Mesenchymal stem cell (in vitro differentiated cells and primary cell): ENCODE measurements around the gene SH3D19.

Source experiments
- DNase-seq: peaks from one replicate; pipeline ENCODE4 v3.0.0-alpha.2; 2013
- H2AFZ ChIP-seq: one replicate; pipeline ENCODE4 v1.6.1; 2013; ENCODE audit warnings: low read depth, mild to moderate bottlenecking, control low read depth, inconsistent platforms, low read length, moderate library complexity
- H2AK5ac ChIP-seq: 2 replicates; pipeline ENCODE4 v1.6.1; 2013; ENCODE audit warnings: low read length, moderate library complexity, mild to moderate bottlenecking, inconsistent platforms; ENCODE audit not compliant: severe bottlenecking
- H2BK120ac ChIP-seq: one replicate; pipeline ENCODE4 v1.6.1; 2013; ENCODE audit warnings: low read depth, mild to moderate bottlenecking, inconsistent platforms, low read length, moderate library complexity
- H2BK12ac ChIP-seq, 2 experiments: one replicate each; pipeline ENCODE4 v1.6.1; 2013; ENCODE audit warnings: inconsistent platforms in 2 of 2, low read length in 2 of 2, mild to moderate bottlenecking in 2 of 2, moderate library complexity in 2 of 2, control low read depth in 1 of 2
- H2BK15ac ChIP-seq: one replicate; pipeline ENCODE4 v1.6.1; 2013; ENCODE audit warnings: mild to moderate bottlenecking, low read depth, inconsistent platforms; ENCODE audit not compliant: poor library complexity, severe bottlenecking
- H2BK5ac ChIP-seq: 2 replicates; pipeline ENCODE4 v1.6.1; 2013; ENCODE audit warnings: low read depth, mild to moderate bottlenecking, low read length, control low read depth, inconsistent platforms; ENCODE audit not compliant: poor library complexity, severe bottlenecking
- H3K14ac ChIP-seq, 2 experiments: one replicate each; pipeline ENCODE4 v1.6.1; 2013; ENCODE audit warnings: inconsistent platforms in 2 of 2, low read length in 2 of 2, control low read depth in 1 of 2, mild to moderate bottlenecking in 1 of 2, moderate library complexity in 1 of 2
- H3K18ac ChIP-seq, 2 experiments: one replicate each; pipeline ENCODE4 v1.6.1; 2013; ENCODE audit warnings: inconsistent platforms in 2 of 2, low read length in 2 of 2, control low read depth in 1 of 2, low read depth in 1 of 2, mild to moderate bottlenecking in 1 of 2
- H3K23ac ChIP-seq, 2 experiments: one replicate each; pipeline ENCODE4 v1.6.1; 2013; ENCODE audit warnings: inconsistent platforms in 2 of 2, low read length in 2 of 2, mild to moderate bottlenecking in 2 of 2, moderate library complexity in 2 of 2, control low read depth in 1 of 2
- H3K27ac ChIP-seq: 2 replicates; pipeline ENCODE4 v1.5.1; 2013; ENCODE audit warnings: mild to moderate bottlenecking, moderate library complexity, low read length, control low read depth, inconsistent platforms; ENCODE audit not compliant: poor library complexity, severe bottlenecking
- H3K27me3 ChIP-seq, 2 experiments: 2 replicates each; pipeline versions ENCODE4 v1.6.1 to v1.7.0; 2013; ENCODE audit warnings: low read length in 2 of 2, mild to moderate bottlenecking in 2 of 2, moderate library complexity in 2 of 2, control low read depth in 1 of 2, inconsistent platforms in 1 of 2; ENCODE audit not compliant: control insufficient read depth in 1 of 2, insufficient read depth in 1 of 2
- H3K36me3 ChIP-seq, 2 experiments: 2 replicates each; pipeline versions ENCODE4 v1.6.1 to v1.7.0; 2013; ENCODE audit warnings: low read length in 2 of 2, control low read depth in 1 of 2, inconsistent platforms in 1 of 2, low read depth in 1 of 2, mild to moderate bottlenecking in 1 of 2; ENCODE audit not compliant: insufficient read depth in 2 of 2, control insufficient read depth in 1 of 2
- H3K4ac ChIP-seq, 2 experiments: one replicate each; pipeline ENCODE4 v1.6.1; 2013; ENCODE audit warnings: inconsistent platforms in 2 of 2, low read length in 2 of 2, mild to moderate bottlenecking in 2 of 2, moderate library complexity in 2 of 2, control low read depth in 1 of 2, low read depth in 1 of 2
- H3K4me1 ChIP-seq: 2 replicates; pipeline ENCODE4 v1.6.1; 2013; ENCODE audit warnings: low read depth, low read length, control low read depth; ENCODE audit not compliant: control insufficient read depth, insufficient read depth
- H3K4me2 ChIP-seq: 2 replicates; pipeline ENCODE4 v1.6.1; 2013; ENCODE audit warnings: low read length, mild to moderate bottlenecking, inconsistent platforms; ENCODE audit not compliant: poor library complexity, severe bottlenecking
- H3K4me3 ChIP-seq, 2 experiments: 2 replicates each; pipeline versions ENCODE4 v1.5.1 to v1.7.0; 2013; ENCODE audit warnings: low read length in 2 of 2, mild to moderate bottlenecking in 2 of 2, control low read depth in 1 of 2, low read depth in 1 of 2; ENCODE audit not compliant: insufficient read depth in 1 of 2
- H3K79me1 ChIP-seq: replicated peaks from 2 replicates; pipeline ENCODE4 v1.6.1; 2013; ENCODE audit warnings: mild to moderate bottlenecking, control low read depth, low read length, inconsistent platforms; ENCODE audit not compliant: poor library complexity, severe bottlenecking
- H3K9ac ChIP-seq: 2 replicates; pipeline ENCODE4 v1.7.0; 2013; ENCODE audit warnings: mild to moderate bottlenecking, low read length, moderate library complexity
- H3K9me3 ChIP-seq: 2 replicates; pipeline ENCODE4 v1.7.0; 2013; ENCODE audit warnings: mild to moderate bottlenecking, low read length; ENCODE audit not compliant: control insufficient read depth
- H4K8ac ChIP-seq: one replicate; pipeline ENCODE4 v1.6.1; 2013; ENCODE audit warnings: inconsistent platforms, mild to moderate bottlenecking, low read length, moderate library complexity
- H4K91ac ChIP-seq: one replicate; pipeline ENCODE4 v1.6.1; 2013; ENCODE audit warnings: mild to moderate bottlenecking, low read length, inconsistent platforms
- WGBS: methylation state at CpG from one replicate; pipeline ENCODE4 v1.1.7; 2013; ENCODE audit warnings: mixed read lengths; 5-methylcytosine and 5-hydroxymethylcytosine counted together

SH3D19 gene

GRCh38 chr4:151094290-151094751 is 231.1 kb downstream of the SH3D19 start:
- H2AFZ ChIP-seq, result no peak overlapping the region
- H2BK120ac ChIP-seq, result no peak overlapping the region
- H2BK5ac ChIP-seq, result no peak overlapping the region
- no peak overlapping the region for H3K14ac ChIP-seq
- peaks cover 1% of the 10 kb centered on the region for H3K4me1 ChIP-seq
- H3K9me3 ChIP-seq, result no peaks in the 10 kb centered on the region
- no peaks in the 10 kb centered on the region for H3K79me1 ChIP-seq
- H4K8ac ChIP-seq, result no peak overlapping the region
- H3K23ac ChIP-seq, result no peak overlapping the region
- no peak overlapping the region for H3K4ac ChIP-seq
- H2BK12ac ChIP-seq, result no peak overlapping the region
- no peak overlapping the region for H2BK15ac ChIP-seq
- no peak overlapping the region for H3K4me3 ChIP-seq
- H3K18ac ChIP-seq, result no peak overlapping the region
- 94% methylated on average over 2 of the region's 2 CpGs for WGBS
- H3K36me3 ChIP-seq, result no peaks in the 10 kb centered on the region
- no peak overlapping the region for H3K4me2 ChIP-seq
- H4K91ac ChIP-seq, result no peak overlapping the region
- H2AK5ac ChIP-seq, result no peak overlapping the region
- H3K27me3 ChIP-seq, result no peaks in the 10 kb centered on the region
- H3K9ac ChIP-seq, result no peak overlapping the region
- no peak overlapping the region for H3K27ac ChIP-seq
- DNase-seq, result no peak

- Histone ChIP-seq H3K9ac (no peak overlapping the region), H3K4me2 (no peak overlapping the region), H2BK15ac (no peak overlapping the region), H3K9me3 (no peaks in the 10 kb centered on the region), H4K8ac (no peak overlapping the region), H3K27me3 (no peaks in the 10 kb centered on the region), H3K4me3 (no peak overlapping the region), H4K91ac (no peak overlapping the region), H3K79me1 (no peaks in the 10 kb centered on the region), H3K4ac (no peak overlapping the region), H2BK5ac (no peak overlapping the region), H2BK120ac (no peak overlapping the region), H2BK12ac (no peak overlapping the region), H3K18ac (no peak overlapping the region), H3K14ac (no peak overlapping the region), H3K23ac (no peak overlapping the region), H2AFZ (no peak overlapping the region), H3K4me1 (no peaks in the 10 kb centered on the region), H3K36me3 (no peaks in the 10 kb centered on the region), H3K27ac (no peak overlapping the region), H2AK5ac (no peak overlapping the region)
- 67% methylated on average over 3 of the region's 3 CpGs for WGBS
- no peak for DNase-seq
Measured at GRCh38 chr4:151093203-151093602, 232.2 kb downstream of the SH3D19 start.

GRCh38 chr4:151092488-151092887 is 232.9 kb downstream of the SH3D19 start:
- Histone ChIP-seq H4K8ac (no peak overlapping the region), H3K9me3 (no peaks in the 10 kb centered on the region), H2AFZ (no peak overlapping the region), H3K36me3 (no peaks in the 10 kb centered on the region), H3K18ac (no peak overlapping the region), H3K4me1 (no peaks in the 10 kb centered on the region), H2BK120ac (no peak overlapping the region), H4K91ac (no peak overlapping the region), H2BK12ac (no peak overlapping the region), H3K9ac (no peak overlapping the region), H3K4ac (no peak overlapping the region), H2AK5ac (no peak overlapping the region), H3K4me2 (no peak overlapping the region), H3K23ac (no peak overlapping the region), H3K27me3 (no peaks in the 10 kb centered on the region), H3K14ac (no peak overlapping the region), H3K27ac (no peak overlapping the region), H2BK5ac (no peak overlapping the region), H3K79me1 (no peaks in the 10 kb centered on the region), H3K4me3 (no peak overlapping the region), H2BK15ac (no peak overlapping the region)
- DNase-seq, result no peak
- WGBS, result 90% methylated on average over 3 of the region's 3 CpGs

GRCh38 chr4:151091047-151091446 is 234.4 kb downstream of the SH3D19 start:
- Histone ChIP-seq H2BK120ac (no peak overlapping the region), H2BK12ac (no peak overlapping the region), H3K4ac (no peak overlapping the region), H3K18ac (no peak overlapping the region), H4K8ac (no peak overlapping the region), H3K27ac (no peak overlapping the region), H2AK5ac (no peak overlapping the region), H3K9me3 (no peaks in the 10 kb centered on the region), H3K14ac (no peak overlapping the region), H3K4me3 (no peak overlapping the region), H3K36me3 (no peaks in the 10 kb centered on the region), H3K4me2 (no peak overlapping the region), H3K27me3 (no peaks in the 10 kb centered on the region), H3K9ac (no peak overlapping the region), H3K23ac (no peak overlapping the region), H2BK15ac (no peak overlapping the region), H2BK5ac (no peak overlapping the region), H3K4me1 (no peaks in the 10 kb centered on the region), H3K79me1 (no peaks in the 10 kb centered on the region), H2AFZ (no peak overlapping the region), H4K91ac (no peak overlapping the region)
- no CpG with 5 or more reads among the region's 2 CpGs for WGBS
- no peak for DNase-seq
